Right lobe of liver (tissue), 4 donors: ENCODE data around the gene MCM7.

ENCODE experiments used
- POLR2A ChIP-seq: fragments of 450-650 bp; IDR thresholded peaks from one replicate; pipeline ENCODE4 v1.6.1; 2017; ENCODE audit warnings: antibody characterized with exemption, mild to moderate bottlenecking
- TF ChIP-seq, protein P1 (sequence below), 4 donors: fragments of 200-600 bp in 3 of 4; fragments of 450-650 bp in 1 of 4; IDR thresholded peaks; one replicate each; pipeline versions ENCODE4 v1.5.1 to v1.8.0; 2016 to 2022; ENCODE audit warnings: antibody characterized with exemption in 4 of 4, mild to moderate bottlenecking in 2 of 4
- donor health status: DM: no; HTN: no; CAD: no.
- donor health status: DM: no; HTN: no; CAD: no.
- donor health status: DM: no; HTN: yes; CAD: no.

- no peak for TF ChIP-seq POLR2A
- TF ChIP-seq, protein P1, sequence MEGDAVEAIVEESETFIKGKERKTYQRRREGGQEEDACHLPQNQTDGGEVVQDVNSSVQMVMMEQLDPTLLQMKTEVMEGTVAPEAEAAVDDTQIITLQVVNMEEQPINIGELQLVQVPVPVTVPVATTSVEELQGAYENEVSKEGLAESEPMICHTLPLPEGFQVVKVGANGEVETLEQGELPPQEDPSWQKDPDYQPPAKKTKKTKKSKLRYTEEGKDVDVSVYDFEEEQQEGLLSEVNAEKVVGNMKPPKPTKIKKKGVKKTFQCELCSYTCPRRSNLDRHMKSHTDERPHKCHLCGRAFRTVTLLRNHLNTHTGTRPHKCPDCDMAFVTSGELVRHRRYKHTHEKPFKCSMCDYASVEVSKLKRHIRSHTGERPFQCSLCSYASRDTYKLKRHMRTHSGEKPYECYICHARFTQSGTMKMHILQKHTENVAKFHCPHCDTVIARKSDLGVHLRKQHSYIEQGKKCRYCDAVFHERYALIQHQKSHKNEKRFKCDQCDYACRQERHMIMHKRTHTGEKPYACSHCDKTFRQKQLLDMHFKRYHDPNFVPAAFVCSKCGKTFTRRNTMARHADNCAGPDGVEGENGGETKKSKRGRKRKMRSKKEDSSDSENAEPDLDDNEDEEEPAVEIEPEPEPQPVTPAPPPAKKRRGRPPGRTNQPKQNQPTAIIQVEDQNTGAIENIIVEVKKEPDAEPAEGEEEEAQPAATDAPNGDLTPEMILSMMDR (IDR thresholded peaks at IDR 0.05) = no peak
These were observed 15.7 kb downstream of the MCM7 start for GRCh38 chr7:100085515-100085914.
